Measurements from ENCODE around the gene RNASEH2A.
A peak's percentile ranks its signal among the peaks of the same experiment; 100 is the strongest.
"Not testable (repeated sequence)": the region's sequence is repeated elsewhere in the genome, so short reads cannot be mapped to it uniquely, and the experiment has no call there.

Gene RNASEH2A

GRCh38 chr19:12793290-12794195 is 12.8 kb upstream of the RNASEH2A start:
- DNase-seq (ENCODE audit: low read depth in 3 of 3): peak; percentile 86 to 92 (median 87)

DNA sequence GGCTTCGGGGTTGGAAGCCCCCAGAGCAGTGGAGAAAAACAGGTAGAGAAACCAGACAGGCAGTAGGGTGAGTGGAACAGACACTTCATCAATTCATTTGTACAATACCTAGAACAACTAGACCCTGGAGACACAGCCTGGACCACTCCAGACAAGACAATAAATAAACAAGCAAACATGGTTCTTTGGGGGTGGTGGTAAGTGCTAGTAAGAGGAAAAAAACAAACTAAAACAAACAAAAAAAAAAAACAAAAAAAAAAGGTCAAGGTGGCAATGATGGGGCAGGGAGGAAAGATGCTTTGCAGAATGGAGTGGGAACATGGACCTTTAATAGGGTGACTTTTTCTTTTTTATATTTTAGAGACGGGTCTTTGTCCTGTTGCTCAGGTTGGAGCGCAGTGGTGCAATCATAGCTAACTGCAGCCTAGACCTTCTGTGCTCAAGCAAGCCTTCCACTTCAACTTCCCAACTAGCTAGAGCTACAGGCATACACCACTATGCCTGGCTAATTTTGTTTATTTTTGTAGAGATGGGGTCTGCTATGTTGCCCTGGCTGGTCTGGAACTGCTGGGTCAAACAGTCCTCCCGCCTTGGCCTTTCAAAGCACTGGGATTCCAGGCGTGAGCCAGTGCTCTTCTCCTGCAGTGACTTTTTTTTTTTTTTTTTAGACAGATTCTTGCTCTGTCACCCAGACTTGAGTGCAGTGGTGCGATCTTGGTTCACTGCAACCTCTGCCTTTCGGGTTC is 12.0 kb upstream of the RNASEH2A start:
- no peak for DNase-seq (ENCODE audit: low read depth in 3 of 3)

DNA sequence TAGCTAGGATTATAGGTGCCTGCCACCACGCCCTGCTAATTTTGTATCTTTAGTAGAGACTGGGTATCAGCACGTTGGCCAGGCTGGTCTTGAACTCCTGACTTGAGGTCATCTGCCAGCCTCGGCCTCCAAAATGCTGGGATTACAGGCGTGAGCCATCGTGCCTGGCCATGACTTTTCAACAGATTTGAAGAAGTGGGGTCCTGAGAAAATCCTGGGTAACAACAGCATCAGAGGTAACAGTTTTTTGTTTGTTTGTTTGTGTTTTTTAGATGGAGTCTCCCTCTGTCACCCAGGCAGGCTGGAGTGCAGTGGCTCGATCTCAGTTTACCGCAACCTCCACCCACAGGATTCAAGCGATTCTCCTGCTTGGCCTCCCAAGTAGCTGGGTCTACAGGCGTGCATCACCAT is 11.4 kb upstream of the RNASEH2A start:
- no peak for DNase-seq (ENCODE audit: low read depth in 3 of 3)

DNA sequence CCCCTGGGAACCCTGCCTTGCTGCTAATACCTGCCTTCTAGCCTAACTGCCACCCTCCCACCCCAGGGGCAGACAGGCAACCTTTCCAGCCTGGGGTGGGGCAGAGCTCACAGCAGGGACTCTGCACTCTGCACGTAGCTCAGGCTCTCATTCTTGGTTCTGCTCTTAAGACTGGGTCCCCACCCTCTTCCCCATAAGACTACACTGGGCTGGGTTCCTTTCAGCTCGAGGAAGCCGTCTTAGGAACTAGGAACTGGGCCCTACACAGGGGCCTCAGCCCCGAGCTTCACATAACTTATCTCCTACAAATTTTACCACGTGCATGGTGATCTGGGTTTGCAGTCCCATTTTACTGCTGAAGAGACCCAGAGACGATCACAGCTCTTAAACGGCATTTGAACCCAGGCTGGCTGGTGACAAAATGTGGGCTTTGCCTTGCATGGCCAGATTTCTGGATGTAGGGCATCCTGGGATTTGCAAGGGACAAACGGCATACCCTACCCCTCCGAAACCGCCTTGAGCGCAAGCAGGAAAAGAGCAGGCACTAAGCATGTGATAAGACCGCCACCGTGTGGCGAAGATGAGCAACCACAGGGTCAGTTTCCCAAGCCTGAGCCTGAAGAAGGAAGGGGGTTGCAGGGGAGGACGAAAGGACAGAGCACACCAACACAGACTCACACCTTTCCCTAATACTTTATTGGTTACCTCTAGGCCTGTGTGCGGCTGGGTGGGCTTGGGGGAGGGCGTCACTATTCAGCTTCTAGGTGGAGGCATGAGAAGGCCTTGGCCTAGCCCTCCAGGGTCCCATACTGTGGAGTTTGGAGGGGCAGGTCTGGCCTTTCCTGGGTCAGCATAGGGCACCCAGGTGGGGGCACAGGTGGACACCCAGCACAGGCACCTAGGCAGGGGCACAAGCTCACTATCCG is 10.0 kb upstream of the RNASEH2A start:
- no peak for DNase-seq (ENCODE audit: low read depth in 3 of 3)

- no peak for DNase-seq (ENCODE audit: low read depth in 3 of 3)
Observed at GRCh38 chr19:12797141-12797587, 9.2 kb upstream of the RNASEH2A start.

DNA sequence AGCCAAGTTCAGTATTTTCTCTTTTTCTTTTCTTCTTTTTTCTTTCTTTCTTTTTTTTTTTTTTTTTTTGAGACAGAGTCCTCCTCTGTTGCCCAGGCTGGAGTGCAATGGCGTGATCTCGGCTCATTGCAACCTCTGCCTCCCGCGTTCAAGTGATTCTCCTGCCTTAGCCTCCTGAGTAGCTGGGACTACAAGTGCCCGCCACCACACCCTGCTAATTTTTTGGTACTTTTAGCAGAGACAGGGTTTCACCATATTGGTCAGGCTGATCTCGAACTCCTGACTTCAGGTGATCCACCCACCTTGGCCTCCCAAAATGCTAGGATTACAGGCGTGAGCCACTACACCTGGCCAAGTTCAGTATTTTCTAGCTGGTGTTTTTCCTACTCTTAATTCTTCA is 8.8 kb upstream of the RNASEH2A start:
- DNase-seq (ENCODE audit: low read depth in 3 of 3): not testable (repeated sequence)

- DNase-seq (ENCODE audit: low read depth in 3 of 3): no peak
Observed at GRCh38 chr19:12799742-12800465, 6.5 kb upstream of the RNASEH2A start.

DNA sequence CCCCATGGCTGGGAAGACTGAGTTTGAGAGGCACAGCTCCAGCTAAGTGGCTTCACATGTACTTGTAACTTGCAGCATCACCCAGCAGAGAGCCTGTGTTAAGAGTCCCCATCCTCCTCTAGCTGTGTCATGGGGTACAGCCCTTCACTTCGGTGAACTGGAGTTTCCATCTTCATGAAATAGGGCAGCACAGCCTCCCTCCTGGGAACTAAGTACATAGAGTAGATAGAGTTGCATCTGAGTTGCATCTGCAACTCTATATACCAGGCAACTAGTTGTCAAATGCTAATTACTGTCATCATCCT is 6.0 kb upstream of the RNASEH2A start:
- no peak for DNase-seq (ENCODE audit: low read depth in 3 of 3)

DNA sequence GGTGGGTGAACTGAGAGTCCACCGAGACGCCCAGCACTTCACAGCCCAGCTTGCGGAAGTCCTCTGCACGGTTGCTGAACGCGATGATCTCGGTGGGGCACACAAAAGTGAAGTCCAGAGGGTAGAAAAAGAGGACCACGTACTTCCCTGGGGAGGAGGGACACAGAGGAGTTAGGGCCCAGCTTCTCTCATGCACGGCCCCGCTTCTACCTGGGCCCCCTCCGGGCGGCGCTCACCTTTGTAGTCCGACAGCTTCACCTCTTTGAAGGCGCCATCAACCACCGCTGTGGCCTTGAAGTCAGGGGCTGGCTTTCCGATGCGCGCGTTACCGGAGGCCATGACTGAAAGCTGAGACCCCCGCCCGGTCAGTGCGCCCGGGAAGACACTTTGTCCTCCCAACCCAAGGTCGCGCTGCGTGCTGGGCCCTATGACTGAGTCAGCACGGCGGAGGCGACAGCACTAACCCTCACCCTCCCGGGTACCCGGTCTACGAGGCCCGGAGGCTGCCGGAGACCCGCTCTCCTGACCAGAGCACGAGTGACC is 5.4 kb upstream of the RNASEH2A start:
- DNase-seq (ENCODE audit: low read depth in 3 of 3): no peak

GRCh38 chr19:12801466-12802266 is 4.7 kb upstream of the RNASEH2A start, which contains the start of the genes PRDX2 and THSD8:
TSS of gene PRDX2 (minus strand) at chr19:12801800. CDS start at chr19:12801261, 539 bp downstream.
TSS of gene THSD8 (plus strand) at chr19:12802069. CDS start at chr19:12802072, 3 bp downstream.
- peak in 2 of 3 donors; percentile 65 to 82 for DNase-seq (ENCODE audit: low read depth in 3 of 3)

DNA sequence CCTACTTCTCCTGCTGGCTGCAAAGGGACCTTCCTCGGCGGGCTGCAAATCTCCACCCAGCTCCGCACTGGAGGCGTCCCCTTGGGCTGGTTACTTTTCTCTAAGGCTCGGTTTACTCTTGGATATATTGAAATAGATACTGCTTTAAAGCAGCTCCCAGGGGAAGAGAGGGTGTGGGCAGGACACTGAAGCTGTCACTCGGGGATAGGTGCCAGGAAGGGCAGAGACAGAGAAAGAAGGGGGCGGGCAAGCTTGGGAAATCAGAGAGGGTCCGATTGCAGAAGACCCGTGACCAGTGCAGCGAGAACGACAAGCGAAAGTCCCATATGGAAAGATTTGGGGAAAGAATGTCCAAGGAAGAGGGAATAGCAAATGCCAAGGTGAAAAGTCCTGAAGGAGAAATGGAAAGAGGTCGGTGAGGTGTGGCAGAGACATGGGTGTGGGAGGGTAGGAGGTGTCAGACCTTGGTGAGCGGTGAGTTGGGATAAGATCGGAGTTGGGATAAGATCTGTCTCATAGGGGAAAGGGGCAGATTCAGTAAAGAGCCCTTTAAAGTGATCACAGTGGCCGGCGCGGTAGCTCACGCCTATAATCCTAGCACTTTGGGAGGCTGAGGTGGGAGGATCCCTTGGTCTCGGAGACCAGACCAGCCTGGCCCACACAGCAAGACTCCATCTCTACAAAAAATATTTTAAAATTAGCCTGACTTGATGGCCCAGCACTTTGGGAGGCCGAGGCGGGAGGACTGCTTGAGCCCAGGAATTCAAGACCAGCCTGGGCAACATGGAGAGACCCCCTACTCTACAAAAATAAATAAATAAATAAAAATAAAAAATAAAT is 3.9 kb upstream of the RNASEH2A start:
- no peak for DNase-seq (ENCODE audit: low read depth in 3 of 3)

- DNase-seq (ENCODE audit: low read depth in 3 of 3): no peak
Observed at GRCh38 chr19:12804051-12804450, 2.3 kb upstream of the RNASEH2A start.

GRCh38 chr19:12815088-12815487 is 8.7 kb downstream of the RNASEH2A start:
- DNase-seq (ENCODE audit: low read depth in 3 of 3): no peak

DNA sequence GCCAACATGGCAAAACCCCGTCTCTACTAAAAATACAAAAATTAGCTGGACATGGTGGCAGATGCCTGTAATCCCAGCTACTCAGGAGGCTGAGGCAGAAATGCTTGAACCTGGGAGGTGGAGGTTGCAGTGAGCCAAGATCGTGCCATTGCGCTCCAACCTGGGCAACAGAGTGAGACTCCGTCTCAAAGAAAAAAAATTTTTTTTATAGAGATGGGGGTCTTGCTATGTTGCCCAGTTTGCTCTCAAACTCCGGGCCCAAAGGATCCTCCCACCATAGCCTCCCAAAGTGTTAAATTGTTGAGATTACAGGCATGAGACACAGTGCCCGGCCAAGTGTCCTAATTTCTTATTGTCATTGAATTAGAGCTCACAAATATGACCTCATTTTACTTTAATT is 10.8 kb downstream of the RNASEH2A start:
- not testable (repeated sequence) for DNase-seq (ENCODE audit: low read depth in 3 of 3)

GRCh38 chr19:12817810-12818209 is 11.4 kb downstream of the RNASEH2A start:
- not testable (repeated sequence) for DNase-seq (ENCODE audit: low read depth in 3 of 3)

DNA sequence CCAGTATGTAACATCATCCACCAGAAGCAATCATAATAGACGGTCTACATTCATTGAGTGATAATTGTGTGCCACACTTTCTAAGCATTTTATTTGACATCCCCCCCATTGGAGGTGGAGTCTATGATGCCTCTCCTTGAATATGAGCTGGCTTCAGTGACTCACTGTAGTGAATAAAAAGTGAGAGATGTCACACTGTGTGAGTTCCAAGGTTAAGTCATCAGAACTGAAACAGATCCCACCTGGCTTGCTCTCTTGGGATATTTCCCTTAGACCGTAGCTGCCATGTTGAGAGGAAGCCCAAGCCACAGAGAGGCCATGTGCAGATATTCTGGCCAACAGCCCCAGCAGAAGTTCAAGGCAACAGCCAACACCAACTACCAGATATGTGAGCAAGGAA is 15.4 kb downstream of the RNASEH2A start:
- DNase-seq (ENCODE audit: low read depth in 3 of 3): no peak

DNA sequence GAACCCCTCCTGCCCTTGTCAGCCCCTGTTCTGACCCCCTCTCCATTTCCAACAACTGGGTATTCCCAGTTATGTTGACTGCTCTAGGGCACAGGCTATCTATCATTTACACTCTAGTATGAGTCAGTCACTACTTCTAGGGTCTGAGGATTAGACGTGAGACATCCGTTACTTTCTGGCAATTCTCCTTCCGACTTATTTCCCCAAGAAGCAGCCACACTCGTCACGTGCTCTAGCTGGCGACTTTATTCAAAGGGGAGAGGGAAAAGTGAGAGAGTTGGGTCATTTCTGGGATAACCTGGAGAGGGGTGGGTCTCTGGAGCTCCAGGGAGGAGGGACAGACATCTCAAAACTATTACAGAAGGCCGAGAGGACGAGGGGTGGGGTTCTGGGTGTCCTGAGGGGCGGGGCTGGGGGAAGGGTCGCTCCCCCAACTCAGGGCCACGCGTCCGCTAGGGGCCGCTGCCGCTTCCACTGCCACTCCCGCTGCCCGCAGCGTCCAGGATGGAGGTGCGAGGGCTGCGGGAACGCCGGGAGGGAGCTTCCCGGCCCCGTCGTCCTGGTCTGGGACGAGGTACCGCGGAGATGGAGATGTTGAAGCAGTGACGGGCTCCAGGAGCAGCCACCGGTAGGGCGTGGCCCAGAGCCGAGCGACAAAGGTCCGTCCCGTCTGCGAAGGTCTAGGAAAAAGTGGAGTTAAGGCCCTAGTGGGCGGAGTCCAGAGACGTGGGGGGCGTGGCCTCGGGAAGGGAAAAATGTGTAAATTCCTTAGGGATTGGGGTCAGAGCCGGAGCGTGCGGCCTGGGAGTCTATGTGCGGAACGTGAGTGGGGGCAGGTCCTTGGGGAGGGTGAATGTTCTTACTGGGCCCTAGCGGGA is 19.1 kb downstream of the RNASEH2A start:
- no peak for DNase-seq (ENCODE audit: low read depth in 3 of 3)

- no peak for DNase-seq (ENCODE audit: low read depth in 3 of 3)
Observed at GRCh38 chr19:12828494-12828893, 22.1 kb downstream of the RNASEH2A start.
